ENCODE data around the gene HDAC9.

HDAC9 gene

DNA sequence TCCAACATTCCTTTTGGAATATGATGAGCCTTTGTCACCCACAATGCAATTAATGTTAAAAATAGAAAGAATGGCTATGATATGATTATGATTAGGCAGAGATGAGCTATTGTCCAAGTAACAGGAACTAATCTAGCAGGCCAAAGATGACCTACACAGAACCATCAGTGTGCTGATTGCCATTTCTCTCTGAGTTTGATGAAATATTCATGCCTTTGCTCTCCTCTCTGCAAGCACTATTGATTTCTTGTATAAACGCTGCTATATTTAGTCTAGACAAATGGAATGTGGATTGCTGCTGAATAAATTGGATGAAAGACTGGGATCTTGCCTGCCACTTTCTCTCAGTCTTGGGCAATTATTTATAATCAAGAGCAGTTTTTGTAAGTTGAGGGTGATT, 85.4 kb downstream of the HDAC9 start:
- in situ Hi-C loops (cut with MboI; ENCODE audit: low sequenced_read_pairs), result no loop called here

DNA sequence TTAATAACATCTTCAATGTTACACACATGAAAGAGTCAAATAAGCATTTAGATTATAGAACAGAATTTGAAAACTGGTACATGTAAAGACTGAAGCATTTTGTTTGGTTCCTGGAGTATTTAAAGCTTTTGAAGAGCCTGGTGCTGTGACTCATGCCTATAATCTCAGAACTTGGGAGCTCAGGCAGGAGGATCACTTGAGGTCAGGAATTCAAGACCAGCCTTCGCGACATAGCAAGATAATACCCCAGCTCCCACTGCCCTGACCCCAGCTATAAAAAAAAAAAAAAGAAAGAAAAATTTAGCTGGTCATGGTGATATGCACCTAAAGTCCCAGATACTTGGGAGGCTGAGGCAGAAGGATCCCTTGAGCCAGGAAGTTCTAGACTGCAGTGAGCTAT, 87.8 kb downstream of the HDAC9 start:
- in situ Hi-C loops (cut with MboI; ENCODE audit: low sequenced_read_pairs), result no loop called here

DNA sequence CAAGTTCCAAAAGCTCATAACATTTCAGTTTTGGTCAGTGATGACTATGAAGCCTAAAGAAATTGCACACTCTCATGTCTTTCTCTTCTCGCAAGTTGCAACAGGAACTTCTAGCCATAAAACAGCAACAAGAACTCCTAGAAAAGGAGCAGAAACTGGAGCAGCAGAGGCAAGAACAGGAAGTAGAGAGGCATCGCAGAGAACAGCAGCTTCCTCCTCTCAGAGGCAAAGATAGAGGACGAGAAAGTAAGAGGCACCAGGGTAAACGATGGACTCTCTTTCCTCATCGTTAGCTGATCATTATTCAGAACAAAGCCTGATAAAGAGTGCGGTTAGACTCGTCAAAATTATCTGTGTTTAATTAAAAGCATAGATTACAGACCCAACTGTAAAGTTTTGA, 94.7 kb downstream of the HDAC9 start:
- in situ Hi-C loops (cut with MboI; ENCODE audit: low sequenced_read_pairs), result no loop called here

DNA sequence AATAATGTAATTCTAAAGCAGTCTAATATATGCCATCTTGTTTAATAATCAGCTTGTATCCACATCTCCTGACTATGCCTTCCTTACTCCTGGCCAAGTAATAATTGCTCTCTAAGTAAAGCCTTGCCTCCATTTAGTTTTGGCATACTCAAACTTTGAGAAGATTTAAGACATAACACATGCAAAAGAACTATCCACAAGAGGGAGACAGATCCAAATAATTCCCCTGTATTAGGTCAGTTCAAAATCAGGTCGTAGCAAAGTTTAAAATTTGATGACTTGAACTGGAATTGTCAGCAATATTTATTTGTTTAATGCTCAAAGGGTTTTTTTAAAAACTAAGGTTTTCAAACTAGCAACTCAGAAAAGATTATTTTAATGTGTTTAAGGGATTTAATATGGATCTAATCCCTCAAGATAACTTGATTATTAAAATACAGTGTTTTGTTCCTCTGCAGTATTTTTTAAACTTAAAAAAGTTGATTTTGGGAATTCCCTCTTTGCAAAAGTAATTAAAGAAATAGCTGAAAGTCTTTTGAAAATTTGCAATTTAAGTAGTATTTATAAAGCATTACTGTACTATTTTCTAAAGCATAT, 95.3 kb downstream of the HDAC9 start:
- in situ Hi-C loops (cut with MboI; ENCODE audit: low sequenced_read_pairs), result no loop called here

DNA sequence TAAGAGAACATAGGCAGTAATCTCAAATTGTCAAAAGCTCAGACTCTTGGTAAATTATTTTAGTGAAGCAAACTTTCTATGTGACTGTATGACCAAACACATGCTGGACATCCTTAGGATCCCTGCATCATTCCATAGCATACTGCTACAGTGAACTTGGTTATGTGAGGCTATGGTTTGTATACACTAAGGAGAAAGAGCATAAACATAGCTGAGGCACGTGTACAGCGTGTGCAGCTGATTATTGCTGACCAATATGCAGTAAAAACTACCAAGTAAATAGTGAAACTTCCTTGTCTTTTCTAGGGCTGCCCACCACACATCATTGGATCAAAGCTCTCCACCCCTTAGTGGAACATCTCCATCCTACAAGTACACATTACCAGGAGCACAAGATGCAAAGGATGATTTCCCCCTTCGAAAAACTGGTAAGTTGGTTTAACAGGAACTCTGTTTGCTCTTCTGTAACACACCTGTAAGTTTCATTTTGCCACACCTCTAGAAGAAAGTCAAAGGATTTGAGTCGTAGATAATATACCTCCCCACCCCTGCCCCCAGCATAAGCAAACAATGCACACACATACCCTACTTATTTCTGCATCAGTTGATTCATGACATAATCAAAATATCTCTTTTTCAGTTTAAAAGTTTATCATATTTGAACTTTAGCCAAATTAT, 98.2 kb downstream of the HDAC9 start:
- in situ Hi-C loops (cut with MboI; ENCODE audit: low sequenced_read_pairs), result no loop called here

DNA sequence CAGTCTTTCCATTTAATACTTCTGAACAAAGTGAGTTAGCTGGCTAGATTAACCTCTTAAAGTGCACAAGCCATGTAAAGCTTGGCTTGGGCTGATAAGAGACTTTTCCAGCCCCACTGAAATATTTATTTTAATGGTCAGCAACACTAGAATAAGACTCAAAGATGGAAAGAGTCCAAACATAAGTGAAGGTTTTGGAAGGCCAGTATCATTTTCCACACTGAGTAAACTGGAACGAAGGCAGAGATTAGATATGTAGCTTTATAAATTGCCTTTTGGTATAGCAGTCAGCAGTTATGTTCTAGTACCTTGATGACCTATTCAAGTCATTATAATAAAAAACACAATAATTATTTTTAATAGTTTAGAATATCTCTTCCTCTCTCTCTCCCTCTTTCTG, 102.2 kb downstream of the HDAC9 start:
- in situ Hi-C loops (cut with MboI; ENCODE audit: low sequenced_read_pairs), result no loop called here

DNA sequence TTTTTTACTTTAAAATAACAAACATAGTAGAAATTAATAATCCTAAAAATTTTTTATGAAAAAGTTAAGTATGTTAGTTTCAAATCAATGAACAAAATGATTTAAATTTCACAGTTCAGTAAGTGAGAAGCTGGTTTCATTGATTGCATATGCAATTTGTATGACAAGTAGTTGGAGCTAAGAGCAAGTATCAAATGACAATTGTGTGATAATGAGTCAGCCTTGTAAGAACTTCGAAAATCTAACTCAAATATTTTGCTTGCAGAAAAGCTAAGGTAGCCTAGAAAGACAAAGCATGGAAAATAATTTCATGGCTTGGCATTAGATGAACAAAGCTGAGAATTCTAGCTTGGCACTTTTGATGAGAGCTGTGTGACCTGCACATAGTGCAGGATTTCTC, 111.5 kb downstream of the HDAC9 start:
- in situ Hi-C loops (cut with MboI; ENCODE audit: low sequenced_read_pairs), result no loop called here

DNA sequence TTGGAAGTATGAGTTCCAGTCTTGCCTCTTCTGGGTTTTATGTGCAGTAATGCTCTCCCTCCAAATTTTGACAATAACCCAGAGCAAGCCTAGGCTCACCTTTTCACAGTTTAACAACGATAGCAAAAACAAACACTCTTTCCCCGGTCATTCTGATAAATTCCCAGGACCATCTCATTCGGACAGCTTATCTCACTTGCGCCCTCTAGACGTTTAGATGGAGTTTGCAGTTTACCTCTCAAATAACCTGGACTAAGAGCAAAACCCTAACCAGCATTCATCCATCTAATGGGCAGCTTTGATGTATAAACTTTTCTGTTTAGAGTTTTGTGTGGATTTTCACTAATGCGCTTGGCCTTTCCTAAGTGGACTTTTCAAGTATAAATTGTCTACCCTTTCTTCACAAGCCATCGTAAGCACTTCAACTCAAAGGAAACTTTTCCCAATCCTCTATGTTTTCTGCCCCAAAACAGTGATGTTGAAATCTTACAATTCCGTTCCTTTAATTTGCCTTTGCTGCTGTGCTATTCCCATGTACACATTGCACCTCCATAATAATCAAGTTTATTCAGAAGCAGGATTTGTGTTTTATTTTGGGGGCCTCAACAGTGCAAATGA, 114.9 kb downstream of the HDAC9 start:
- in situ Hi-C loops (cut with MboI; ENCODE audit: low sequenced_read_pairs), result no loop called here

DNA sequence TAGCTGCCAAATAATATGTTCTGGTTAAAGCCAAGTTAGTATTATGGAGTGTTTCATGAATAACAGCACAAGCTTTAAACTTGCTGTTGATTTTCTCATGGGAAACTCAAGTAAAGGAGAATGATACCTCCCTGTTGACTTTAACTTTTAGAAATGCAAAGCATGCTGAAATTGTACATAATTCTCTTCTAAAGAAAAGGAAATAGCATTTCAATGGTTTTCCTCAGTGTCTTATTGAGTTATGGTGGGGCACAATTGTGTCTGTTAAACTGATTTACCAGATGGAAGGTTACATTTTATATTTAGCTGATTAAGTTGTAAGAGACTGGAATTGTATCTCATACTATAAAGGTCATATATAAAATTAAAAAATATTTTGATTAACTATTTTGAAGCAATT, 119.3 kb downstream of the HDAC9 start:
- in situ Hi-C loops (cut with MboI; ENCODE audit: low sequenced_read_pairs), result no loop called here

DNA sequence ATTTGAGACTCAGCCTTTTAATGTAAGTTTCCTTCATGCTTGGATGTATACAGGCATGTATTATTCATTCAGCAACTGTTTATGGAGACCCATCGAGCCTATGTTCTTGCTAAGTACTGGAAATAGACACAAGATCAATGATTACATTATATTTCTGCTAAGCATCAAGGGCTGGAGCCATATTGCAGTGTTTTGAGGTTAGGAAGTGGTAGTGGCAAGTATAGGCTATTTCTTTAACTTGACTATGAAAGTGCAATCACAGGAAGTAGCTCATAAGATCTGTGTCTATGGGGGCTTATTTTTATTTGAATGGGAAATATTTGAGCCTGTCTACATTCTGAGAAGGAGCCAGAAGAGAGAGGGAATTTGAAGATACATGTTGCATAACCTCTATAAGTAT, 123.8 kb downstream of the HDAC9 start:
- in situ Hi-C loops (cut with MboI; ENCODE audit: low sequenced_read_pairs), result no loop called here

DNA sequence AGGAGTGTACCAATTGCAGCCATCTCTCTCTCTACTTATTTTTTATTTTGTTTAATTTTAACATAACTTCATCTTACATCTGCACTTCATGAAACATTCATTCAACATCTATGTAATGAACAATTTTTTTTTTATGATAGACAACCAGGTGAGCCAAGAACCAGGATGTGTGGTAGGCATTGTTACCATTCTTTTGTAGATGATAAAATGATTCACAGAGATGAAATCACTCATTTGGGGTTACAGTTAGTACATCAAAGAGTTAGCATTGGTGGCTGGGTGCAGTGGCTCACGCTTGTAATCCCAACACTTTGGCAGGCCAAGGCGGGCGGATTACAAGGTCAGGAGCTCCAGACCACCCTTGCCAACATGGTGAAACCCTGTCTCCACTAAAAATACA, 127.8 kb downstream of the HDAC9 start:
- in situ Hi-C loops (cut with MboI; ENCODE audit: low sequenced_read_pairs), result no loop called here

DNA sequence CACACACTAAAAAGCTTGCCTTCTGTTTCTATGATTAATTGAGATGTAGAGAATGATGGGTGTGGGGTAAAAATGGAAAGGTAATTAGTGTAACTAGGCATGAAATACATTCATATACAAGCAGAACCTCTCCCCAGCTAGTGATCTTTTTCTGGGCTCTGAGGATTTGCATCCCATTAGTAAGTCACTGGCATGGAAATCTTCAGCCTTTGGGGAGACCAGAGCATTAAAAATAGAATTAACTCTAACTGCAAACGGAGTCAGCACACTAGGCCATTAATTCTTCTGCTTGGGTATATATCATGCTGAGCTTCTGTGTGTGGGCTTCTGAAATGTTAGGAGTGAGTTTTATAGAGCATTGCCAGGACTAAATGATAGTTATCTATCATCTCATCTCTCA, 128.9 kb downstream of the HDAC9 start:
- in situ Hi-C loops (cut with MboI; ENCODE audit: low sequenced_read_pairs), result no loop called here

DNA sequence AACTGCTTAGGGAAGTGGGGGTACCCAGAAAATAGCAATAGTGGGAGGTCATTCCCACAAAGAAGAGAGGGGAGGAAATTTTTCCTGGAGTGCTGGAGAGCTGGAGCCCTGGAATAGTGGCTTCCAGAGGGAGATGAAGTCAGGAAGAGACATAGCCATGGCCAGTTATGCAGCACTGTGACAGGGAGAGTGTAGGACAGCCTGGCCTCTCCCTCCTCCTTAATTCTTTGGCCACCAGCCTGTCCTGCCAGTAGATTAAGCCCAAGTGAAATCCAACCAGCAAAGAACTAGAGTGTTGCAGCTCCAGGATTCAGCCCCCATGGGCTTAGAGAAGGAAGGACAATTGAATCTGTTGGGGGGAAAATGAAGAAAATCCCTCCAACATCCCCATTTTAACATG, 130.5 kb downstream of the HDAC9 start:
- in situ Hi-C loops (cut with MboI; ENCODE audit: low sequenced_read_pairs), result no loop called here

DNA sequence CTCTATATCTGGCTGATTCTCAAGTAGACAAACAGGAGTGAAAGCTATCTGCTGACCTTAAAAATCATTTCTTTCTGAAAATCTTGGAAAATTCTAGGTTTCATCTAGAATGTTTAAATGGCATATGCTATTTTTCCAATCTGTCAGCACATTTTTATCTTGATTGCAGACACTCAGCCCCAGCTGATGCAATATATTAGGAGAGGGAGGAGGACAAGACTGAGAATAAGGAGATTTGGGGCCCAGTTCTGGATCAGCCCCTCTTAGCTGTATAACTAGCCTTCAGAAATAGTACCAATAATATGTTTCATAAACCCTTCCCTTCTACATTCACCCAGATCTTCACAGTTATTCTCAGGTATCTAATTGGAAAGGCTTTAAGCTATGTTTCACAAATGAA, 131.2 kb downstream of the HDAC9 start:
- in situ Hi-C loops (cut with MboI; ENCODE audit: low sequenced_read_pairs), result no loop called here

DNA sequence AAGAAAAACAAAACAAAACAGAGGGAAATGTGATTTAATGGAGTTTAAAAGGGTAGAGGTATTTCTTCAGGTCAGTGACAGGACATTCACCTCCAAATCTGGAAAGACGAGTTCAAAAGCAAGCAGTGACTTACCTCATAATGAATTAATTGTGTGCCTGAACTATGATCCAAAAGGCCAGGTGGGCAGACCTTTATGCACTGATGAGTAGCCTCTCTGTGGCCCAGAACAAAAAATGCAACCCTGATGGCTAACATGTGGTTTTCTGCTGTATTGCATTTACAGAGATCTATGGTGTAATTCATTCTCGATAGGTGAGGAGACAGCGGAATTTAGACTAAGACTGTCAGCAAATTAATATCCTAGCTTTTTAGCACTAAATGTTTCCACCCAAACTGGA, 142.0 kb downstream of the HDAC9 start:
- in situ Hi-C loops (cut with MboI; ENCODE audit: low sequenced_read_pairs), result no loop called here

DNA sequence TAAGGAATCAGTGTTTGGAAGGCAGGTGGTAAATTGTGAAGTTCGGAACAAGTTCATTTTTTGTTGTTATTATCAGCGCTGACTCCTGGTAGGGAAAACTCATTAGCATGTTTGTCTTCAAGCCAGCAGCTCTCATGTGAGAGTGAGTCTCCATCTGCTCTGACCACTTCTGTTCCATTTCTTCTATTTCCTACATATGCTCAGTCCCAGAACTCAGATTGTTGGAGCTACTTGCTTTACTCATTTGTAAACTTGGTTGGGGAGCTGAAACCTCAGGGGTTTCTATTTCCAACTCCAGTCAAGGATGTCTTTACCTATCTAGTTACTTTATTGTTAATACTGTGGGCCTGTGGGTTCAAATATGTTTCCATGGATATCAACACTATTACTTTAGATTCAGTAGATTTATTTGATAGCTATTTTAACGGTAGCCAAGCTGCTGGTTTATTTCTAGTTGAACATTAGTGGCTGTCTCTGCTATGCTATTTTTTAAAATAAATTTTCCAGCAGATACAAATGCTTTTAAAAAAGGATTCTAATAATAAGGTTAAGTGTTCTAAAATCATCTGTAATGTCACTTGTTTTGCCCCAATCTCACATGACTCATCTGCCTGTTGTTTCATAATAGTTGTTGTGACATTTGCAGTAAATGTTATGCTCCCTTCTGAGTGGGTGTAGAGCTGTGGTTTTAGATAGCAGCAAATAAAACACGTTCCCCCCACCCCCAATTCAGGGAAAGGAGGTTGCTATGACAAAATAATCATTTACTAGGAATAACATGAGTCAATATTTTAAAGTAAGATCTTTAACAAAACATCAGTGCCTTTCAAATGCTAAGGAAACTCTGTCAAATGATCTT, 143.3 kb downstream of the HDAC9 start:
- in situ Hi-C loops (cut with MboI; ENCODE audit: low sequenced_read_pairs), result no loop called here

DNA sequence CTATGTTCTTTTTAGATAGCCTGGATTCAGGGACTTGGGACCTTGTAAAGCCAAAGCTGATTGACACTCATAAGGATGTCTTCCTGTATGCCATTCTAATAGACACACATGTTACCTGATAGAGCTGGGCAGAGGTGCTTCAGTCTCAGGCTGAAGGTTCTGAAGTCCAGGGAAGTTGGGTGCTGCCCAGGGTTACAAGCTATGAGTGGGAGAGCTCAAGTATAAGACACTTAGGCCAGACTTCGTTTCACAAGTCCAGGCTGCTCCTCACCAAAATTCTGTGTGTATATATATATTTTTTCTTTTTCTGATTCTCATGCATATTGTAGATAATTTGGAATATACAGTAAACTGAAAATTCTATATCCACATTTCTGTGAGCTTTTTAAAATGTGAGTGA, 144.2 kb downstream of the HDAC9 start:
- in situ Hi-C loops (cut with MboI; ENCODE audit: low sequenced_read_pairs), result no loop called here

DNA sequence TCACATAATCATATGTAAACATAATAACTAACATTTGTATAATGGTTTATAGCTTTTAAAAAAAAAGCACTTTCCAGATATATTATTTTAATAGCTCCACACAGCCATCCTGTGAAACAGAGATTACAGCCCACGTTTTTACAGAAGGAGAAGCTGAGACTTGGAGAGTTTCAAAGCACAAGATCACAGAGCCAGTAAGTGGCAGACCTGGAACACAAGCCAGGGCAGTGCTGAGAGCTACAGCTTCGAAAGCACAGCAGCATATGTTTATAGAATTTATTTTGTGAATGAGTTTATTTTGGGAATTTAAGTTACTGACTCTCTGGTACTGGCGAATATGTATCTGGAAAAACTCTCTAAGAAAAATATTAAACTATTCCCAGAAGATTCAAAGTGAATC, 149.4 kb downstream of the HDAC9 start:
- in situ Hi-C loops (cut with MboI; ENCODE audit: low sequenced_read_pairs), result no loop called here

DNA sequence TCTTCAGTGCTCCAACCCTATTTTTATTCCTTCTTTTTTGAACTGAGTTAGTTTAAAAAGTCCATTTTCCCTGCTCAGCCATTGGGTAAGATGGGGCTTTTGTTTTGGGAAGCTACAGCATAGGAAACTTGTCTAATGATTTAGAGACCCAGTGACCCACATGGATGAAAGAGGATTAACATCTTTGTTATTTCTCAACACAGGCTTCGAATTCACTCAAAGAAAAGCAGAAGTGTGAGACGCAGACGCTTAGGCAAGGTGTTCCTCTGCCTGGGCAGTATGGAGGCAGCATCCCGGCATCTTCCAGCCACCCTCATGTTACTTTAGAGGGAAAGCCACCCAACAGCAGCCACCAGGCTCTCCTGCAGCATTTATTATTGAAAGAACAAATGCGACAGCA, 152.0 kb downstream of the HDAC9 start:
- in situ Hi-C loops (cut with MboI; ENCODE audit: low sequenced_read_pairs), result no loop called here

DNA sequence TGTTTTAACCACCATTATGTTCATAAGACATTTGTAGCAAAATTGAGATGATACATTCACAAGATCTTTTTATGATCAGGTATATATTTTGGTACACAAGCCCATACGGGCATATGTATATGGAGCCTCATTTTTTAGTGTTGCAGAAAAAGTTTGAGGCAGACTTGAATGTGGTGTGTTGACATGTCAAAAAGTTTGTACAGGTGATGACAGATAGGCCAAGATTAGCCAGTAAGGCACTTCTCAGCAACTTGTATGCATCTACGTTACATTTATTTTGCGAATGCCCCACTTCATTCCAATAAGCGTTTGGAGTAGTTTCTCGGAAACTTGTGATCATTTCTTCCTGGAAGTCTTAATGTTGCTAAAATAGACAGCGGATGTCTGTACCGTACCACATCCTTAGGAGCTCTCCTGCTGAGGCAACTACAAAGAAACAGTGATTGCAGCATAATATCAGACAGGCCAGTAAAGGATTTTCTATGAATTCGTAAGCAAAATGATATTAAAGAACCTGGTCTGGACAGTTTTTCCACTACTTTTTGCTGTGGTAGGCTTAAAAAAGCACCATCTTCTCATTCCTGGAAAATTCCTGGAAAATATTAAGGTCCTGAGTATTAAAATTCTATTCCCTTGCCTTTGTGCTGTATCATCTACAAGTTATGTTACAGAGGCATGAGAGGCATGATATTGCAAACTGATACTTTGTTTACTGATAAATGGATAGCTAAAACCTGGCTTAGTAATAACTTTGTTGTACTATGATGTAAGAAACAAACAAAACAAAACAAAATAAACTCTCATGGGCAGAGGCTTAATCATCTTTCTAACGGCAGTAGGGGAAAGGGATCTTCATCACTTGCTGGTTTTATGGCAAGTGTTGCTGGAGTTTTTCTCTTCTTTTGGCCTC, 153.6 kb downstream of the HDAC9 start:
- in situ Hi-C loops (cut with MboI; ENCODE audit: low sequenced_read_pairs), result no loop called here
